ENCODE results near the gene BCAS3.
A peak's percentile ranks its signal among the peaks of the same experiment; 100 is the strongest.

Gene BCAS3

GRCh38 chr17:61384692-61385576 is 707.3 kb downstream of the BCAS3 start:
- no peak for DNase-seq (ENCODE audit: low spot score)

GRCh38 chr17:61385577-61386236 is 708.1 kb downstream of the BCAS3 start:
- no peak for DNase-seq (ENCODE audit: low spot score)

- DNase-seq (ENCODE audit: low spot score) = no peak
These were observed 708.6 kb downstream of the BCAS3 start for GRCh38 chr17:61386251-61386650.

GRCh38 chr17:61387011-61387410 is 709.4 kb downstream of the BCAS3 start:
- DNase-seq (ENCODE audit: low spot score) = no peak

- no peak for DNase-seq (ENCODE audit: low spot score)
These were observed 710.1 kb downstream of the BCAS3 start for GRCh38 chr17:61387511-61388305.

- DNase-seq (ENCODE audit: low spot score) = no peak
These were observed 711.1 kb downstream of the BCAS3 start for GRCh38 chr17:61388561-61389356.

- DNase-seq (ENCODE audit: low spot score) = peak; percentile 27
These were observed 712.2 kb downstream of the BCAS3 start for GRCh38 chr17:61389670-61390478.

GRCh38 chr17:61390479-61390791 is 712.8 kb downstream of the BCAS3 start:
- no peak for DNase-seq (ENCODE audit: low spot score)

GRCh38 chr17:61391595-61392291 is 714.1 kb downstream of the BCAS3 start:
- DNase-seq (ENCODE audit: low spot score) = no peak

- DNase-seq (ENCODE audit: low spot score) = no peak
These were observed 715.0 kb downstream of the BCAS3 start for GRCh38 chr17:61392679-61393078.

GRCh38 chr17:61393550-61393903 is 715.9 kb downstream of the BCAS3 start:
- DNase-seq (ENCODE audit: low spot score) = no peak

- no peak for DNase-seq (ENCODE audit: low spot score)
These were observed 716.4 kb downstream of the BCAS3 start for GRCh38 chr17:61393904-61394629.

- DNase-seq (ENCODE audit: low spot score) = no peak
These were observed 717.2 kb downstream of the BCAS3 start for GRCh38 chr17:61394630-61395408.

GRCh38 chr17:61395409-61395982 is 717.8 kb downstream of the BCAS3 start:
- DNase-seq (ENCODE audit: low spot score) = no peak

- no peak for DNase-seq (ENCODE audit: low spot score)
These were observed 718.4 kb downstream of the BCAS3 start for GRCh38 chr17:61395983-61396585.

- DNase-seq (ENCODE audit: low spot score) = no peak
These were observed 719.0 kb downstream of the BCAS3 start for GRCh38 chr17:61396586-61397085.

GRCh38 chr17:61397086-61397842 is 719.6 kb downstream of the BCAS3 start:
- DNase-seq (ENCODE audit: low spot score) = no peak

Data from CD4-positive, alpha-beta T cell treated with Interleukin-15 for 4 hours (primary cell).